HepG2 (cell line): ENCODE measurements around the gene ERO1A. TPM values are rescaled to one million over a fixed set of nuclear protein-coding genes. Genes with fewer than 3 reads are reported as not detected.

Source experiments
- AGO1 ChIP-seq: fragments of 200-400 bp; formaldehyde crosslinking; IDR thresholded peaks from 2 replicates; pipeline ENCODE4 v1.6.1; 2017; ENCODE audit warnings: mild to moderate bottlenecking, low read depth, low read length, moderate library complexity; ENCODE audit not compliant: poor library complexity, severe bottlenecking
- BRCA1 ChIP-seq: sonication (generic); formaldehyde crosslinking; IDR thresholded peaks from 2 replicates; pipeline ENCODE4 v1.4.0; 2020; ENCODE audit warnings: missing genetic modification reagents
- CREB1 ChIP-seq, 2 experiments: fragments of 450-650 bp in 1 of 2; IDR thresholded peaks; 2 replicates each; pipeline ENCODE4 v1.6.1; 2016 to 2017; ENCODE audit warnings: control low read depth in 1 of 2, mild to moderate bottlenecking in 1 of 2, missing compliant biosample characterization in 1 of 2, missing genetic modification characterization in 1 of 2
- FOXP1 ChIP-seq, 2 experiments: fragments of 450-650 bp in 1 of 2; IDR thresholded peaks; 2 replicates each; pipeline ENCODE4 v1.6.1; 2017 to 2018; ENCODE audit warnings: antibody characterized with exemption in 1 of 2
- HDAC1 ChIP-seq: sonication (generic); formaldehyde crosslinking; IDR thresholded peaks from 2 replicates; pipeline ENCODE4 v1.5.1; 2020; ENCODE audit warnings: mild to moderate bottlenecking, missing genetic modification reagents
- IKZF4 ChIP-seq: sonication (generic); formaldehyde crosslinking; IDR thresholded peaks from 2 replicates; pipeline ENCODE4 v1.5.1; 2020; ENCODE audit warnings: borderline replicate concordance, mild to moderate bottlenecking, low read depth, missing genetic modification reagents; ENCODE audit errors: not compliant biosample characterization
- MAF1 ChIP-seq: sonication (generic); formaldehyde crosslinking; IDR thresholded peaks from 2 replicates; pipeline ENCODE4 v1.5.0; 2020; ENCODE audit warnings: missing genetic modification reagents, borderline replicate concordance
- MEIS1 ChIP-seq: sonication (generic); formaldehyde crosslinking; IDR thresholded peaks from 2 replicates; pipeline ENCODE4 v1.9.0; 2021; ENCODE audit warnings: mild to moderate bottlenecking, missing genetic modification reagents, moderate library complexity, borderline replicate concordance
- NFIB ChIP-seq: sonication (generic); formaldehyde crosslinking; IDR thresholded peaks from 2 replicates; pipeline ENCODE4 v1.9.0; 2021; ENCODE audit warnings: missing genetic modification reagents, mild to moderate bottlenecking, borderline replicate concordance
- PRDM4 ChIP-seq: sonication (generic); formaldehyde crosslinking; IDR thresholded peaks from 2 replicates; pipeline ENCODE4 v1.9.0; 2021; ENCODE audit warnings: missing genetic modification reagents, borderline replicate concordance
- RARA ChIP-seq: IDR thresholded peaks from 2 replicates; pipeline ENCODE4 v1.6.1; 2016; ENCODE audit warnings: missing genetic modification reagents, missing compliant biosample characterization
- ZC3H4 ChIP-seq: sonication (generic); formaldehyde crosslinking; IDR thresholded peaks from 2 replicates; pipeline ENCODE4 v1.4.0; 2020; ENCODE audit warnings: missing genetic modification reagents, borderline replicate concordance
- ZHX1 ChIP-seq: sonication (generic); formaldehyde crosslinking; IDR thresholded peaks from 2 replicates; pipeline ENCODE4 v1.8.1; 2022; ENCODE audit warnings: low read depth, mild to moderate bottlenecking, missing genetic modification reagents
- ZIK1 ChIP-seq: sonication (generic); formaldehyde crosslinking; IDR thresholded peaks from 2 replicates; pipeline ENCODE4 v1.5.0; 2020; ENCODE audit warnings: mild to moderate bottlenecking, low read depth, missing genetic modification reagents, borderline replicate concordance
- ZNF160 ChIP-seq: sonication (generic); formaldehyde crosslinking; IDR thresholded peaks from 2 replicates; pipeline ENCODE4 v1.8.0; 2022; ENCODE audit warnings: mild to moderate bottlenecking, inconsistent platforms, missing genetic modification reagents
- ZNF317 ChIP-seq: sonication (generic); formaldehyde crosslinking; IDR thresholded peaks from 2 replicates; pipeline ENCODE4 v1.5.0; 2020; ENCODE audit warnings: mild to moderate bottlenecking, missing genetic modification reagents
- ZNF562 ChIP-seq: sonication (generic); formaldehyde crosslinking; IDR thresholded peaks from 2 replicates; pipeline ENCODE4 v1.8.0; 2022; ENCODE audit warnings: missing genetic modification reagents, borderline replicate concordance
- ZNF567 ChIP-seq: sonication (generic); formaldehyde crosslinking; IDR thresholded peaks from 2 replicates; pipeline ENCODE4 v1.8.1; 2023; ENCODE audit warnings: mild to moderate bottlenecking, missing genetic modification reagents, borderline replicate concordance
- ZNF616 ChIP-seq: sonication (generic); formaldehyde crosslinking; IDR thresholded peaks from 2 replicates; pipeline ENCODE4 v1.5.0; 2020; ENCODE audit warnings: low read depth, mild to moderate bottlenecking, missing genetic modification reagents
- ZNF737 ChIP-seq: sonication (generic); formaldehyde crosslinking; IDR thresholded peaks from 2 replicates; pipeline ENCODE4 v1.5.0; 2020; ENCODE audit warnings: missing genetic modification reagents, mild to moderate bottlenecking, borderline replicate concordance
- polyA plus RNA-seq, 8 experiments: library from polyadenylated mRNA; depleted of rRNA in 3 of 8; stranded (reverse) in 7 of 8; unstranded in 1 of 8; fragments of >200 nt; fragmentation: Illumina TruSeq in 4 of 8; extraction: Trizol in 4 of 8; gene quantifications; 2 replicates each; pipeline versions ENCODE4 v1.2.1 to v1.2.3, GENCODE V29; 2011 to 2016; ENCODE audit warnings: low read depth in 4 of 8, missing spikeins in 1 of 8, mixed read lengths in 1 of 8; ENCODE audit not compliant: insufficient read depth in 1 of 8
- total RNA-seq, 5 experiments: library from RNA; depleted of rRNA; stranded (reverse); fragments of >200 nt; fragmentation: Illumina TruSeq; extraction: Trizol; gene quantifications; 2 replicates each; pipeline ENCODE4 v1.2.3, GENCODE V29; 2016; ENCODE audit warnings: low read depth in 1 of 5
- TF ChIP-seq, protein P1 (sequence below): sonication (generic); formaldehyde crosslinking; IDR thresholded peaks from 2 replicates; pipeline ENCODE4 v1.8.0; 2022; ENCODE audit warnings: missing genetic modification reagents, mild to moderate bottlenecking, moderate library complexity, borderline replicate concordance

ERO1A gene
- total and polyA plus RNA-seq, 2 of the 13 experiments (the other 11 are each of a cell fraction or from before 2014, with no cell fraction given) = 60.3 to 137 TPM

DNA sequence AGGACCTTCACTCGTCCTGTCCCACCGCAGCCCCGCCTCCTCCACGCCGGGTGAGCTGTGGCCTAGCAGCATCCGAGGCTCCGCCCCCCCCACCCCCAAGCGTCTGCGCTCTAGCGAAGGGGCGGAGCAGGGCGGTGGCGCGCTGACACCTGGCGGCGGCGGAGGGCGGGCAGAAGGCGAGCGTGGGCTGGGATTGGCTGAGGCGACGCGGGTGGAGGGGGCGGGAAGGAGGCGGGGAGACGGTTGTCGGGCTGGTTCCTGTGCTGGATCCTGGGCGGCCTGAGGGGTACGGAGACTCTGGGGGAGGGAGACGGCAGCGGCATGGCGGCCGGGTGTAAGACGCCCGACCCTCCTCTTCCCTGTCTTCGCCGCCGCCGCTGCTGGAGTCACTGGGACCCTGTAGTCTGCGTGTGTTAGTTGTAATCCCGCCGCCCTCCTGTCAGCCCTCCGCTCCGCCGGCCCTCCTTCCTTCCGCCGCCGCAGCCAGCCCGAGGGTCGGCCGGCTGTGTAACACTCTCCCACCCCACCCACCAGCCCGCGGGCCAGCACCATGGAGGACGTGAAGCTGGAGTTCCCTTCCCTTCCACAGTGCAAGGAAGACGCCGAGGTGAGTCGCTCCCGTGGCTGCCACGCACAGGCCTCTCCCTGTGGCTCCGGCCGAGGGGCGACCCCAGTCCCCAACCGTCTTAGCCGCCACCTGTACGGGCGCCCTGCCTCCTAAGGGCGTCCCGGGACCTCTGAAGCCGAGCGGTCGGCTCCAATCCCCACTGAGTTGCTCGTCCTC lies 34.8 kb upstream of the ERO1A start, which contains the start of gene STYX (continued):
- 0 out of 2 replicates have a peak, but pooled peaks have one; percentile 53 for TF ChIP-seq ZNF616 (CRISPR knock-in tag)
- no peak for TF ChIP-seq BRCA1 (CRISPR knock-in tag)
- TF ChIP-seq ZHX1 (CRISPR knock-in tag) = peak; percentile 49; the same call in 1 of the 2 replicates
- TF ChIP-seq, protein P1, sequence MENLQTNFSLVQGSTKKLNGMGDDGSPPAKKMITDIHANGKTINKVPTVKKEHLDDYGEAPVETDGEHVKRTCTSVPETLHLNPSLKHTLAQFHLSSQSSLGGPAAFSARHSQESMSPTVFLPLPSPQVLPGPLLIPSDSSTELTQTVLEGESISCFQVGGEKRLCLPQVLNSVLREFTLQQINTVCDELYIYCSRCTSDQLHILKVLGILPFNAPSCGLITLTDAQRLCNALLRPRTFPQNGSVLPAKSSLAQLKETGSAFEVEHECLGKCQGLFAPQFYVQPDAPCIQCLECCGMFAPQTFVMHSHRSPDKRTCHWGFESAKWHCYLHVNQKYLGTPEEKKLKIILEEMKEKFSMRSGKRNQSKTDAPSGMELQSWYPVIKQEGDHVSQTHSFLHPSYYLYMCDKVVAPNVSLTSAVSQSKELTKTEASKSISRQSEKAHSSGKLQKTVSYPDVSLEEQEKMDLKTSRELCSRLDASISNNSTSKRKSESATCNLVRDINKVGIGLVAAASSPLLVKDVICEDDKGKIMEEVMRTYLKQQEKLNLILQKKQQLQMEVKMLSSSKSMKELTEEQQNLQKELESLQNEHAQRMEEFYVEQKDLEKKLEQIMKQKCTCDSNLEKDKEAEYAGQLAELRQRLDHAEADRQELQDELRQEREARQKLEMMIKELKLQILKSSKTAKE = no peak
- TF ChIP-seq ZNF317 (CRISPR knock-in tag) = 0 out of 2 replicates have a peak, but pooled peaks have one; percentile 38
- peak; percentile 82 for TF ChIP-seq MEIS1
- TF ChIP-seq IKZF4 (CRISPR knock-in tag) = no peak
- TF ChIP-seq ZNF562 (CRISPR knock-in tag) = no peak
- TF ChIP-seq ZIK1 = no peak
- no peak for TF ChIP-seq FOXP1 (IDR thresholded peaks at IDR 0.05)
- no peak for TF ChIP-seq FOXP1 (CRISPR knock-in tag; IDR thresholded peaks at IDR 0.05)
- peak; percentile 56; the same call in 1 of the 2 replicates for TF ChIP-seq CREB1 (IDR thresholded peaks at IDR 0.05)
- no peak for TF ChIP-seq CREB1 (CRISPR knock-in tag; IDR thresholded peaks at IDR 0.05)
- TF ChIP-seq RARA (CRISPR knock-in tag) = peak; percentile 14; the same call in 1 of the 2 replicates
- no peak for TF ChIP-seq AGO1
- no peak for TF ChIP-seq ZC3H4 (CRISPR knock-in tag)
- TF ChIP-seq MAF1 (CRISPR knock-in tag) = 0 out of 2 replicates have a peak, but pooled peaks have one; percentile 31
- no peak for TF ChIP-seq ZNF567
- peak; percentile 77 for TF ChIP-seq HDAC1 (CRISPR knock-in tag)
- TF ChIP-seq PRDM4 (CRISPR knock-in tag) = no peak
- TF ChIP-seq ZNF160 (CRISPR knock-in tag) = peak; percentile 59; the same call in 1 of the 2 replicates
- no peak for TF ChIP-seq NFIB (CRISPR knock-in tag)
- 0 out of 2 replicates have a peak, but pooled peaks have one; percentile 38 for TF ChIP-seq ZNF737 (CRISPR knock-in tag)
